Measurements from ENCODE around the gene CUBN. TPM values are rescaled to one million over a fixed set of nuclear protein-coding genes. Genes with fewer than 3 reads are reported as not detected.

CUBN gene
- total RNA-seq, 3 donors from 2014 or later: 0.31 to 1.9 (median 0.38) TPM

GRCh38 chr10:16929069-16929468, 200.5 kb downstream of the CUBN start:
- no peak for TF ChIP-seq CTCF (IDR thresholded peaks at IDR 0.05)
- no peaks in the 10 kb centered on the region for H3K4me1 ChIP-seq (ENCODE audit: low read depth)
- intact Hi-C loops (cut with DNase I, micrococcal nuclease): no loop called here
- no peak for DNase-seq
- H3K4me3 ChIP-seq: no peak overlapping the region
- no peaks in the 10 kb centered on the region for H3K36me3 ChIP-seq (ENCODE audit: low read depth)
- ATAC-seq: no peak
- no peaks in the 10 kb centered on the region for H3K9me3 ChIP-seq

- no peak for DNase-seq
Observed at GRCh38 chr10:16927546-16927945, 202.1 kb downstream of the CUBN start.

GRCh38 chr10:16923726-16924125, 205.9 kb downstream of the CUBN start:
- TF ChIP-seq CTCF (IDR thresholded peaks at IDR 0.05): no peak
- H3K36me3 ChIP-seq (ENCODE audit: low read depth): no peaks in the 10 kb centered on the region
- no peak overlapping the region for H3K4me3 ChIP-seq
- no peak for DNase-seq
- no peaks in the 10 kb centered on the region for H3K4me1 ChIP-seq (ENCODE audit: low read depth)
- no peak for ATAC-seq
- H3K9me3 ChIP-seq: no peaks in the 10 kb centered on the region
- intact Hi-C loops (cut with DNase I, micrococcal nuclease): no loop called here

More at GRCh38 chr10:16927546-16927945, 202.1 kb downstream of the CUBN start:
- no peak for TF ChIP-seq CTCF (IDR thresholded peaks at IDR 0.05)
- intact Hi-C loops (cut with DNase I, micrococcal nuclease): no loop called here
- Histone ChIP-seq H3K4me1 (ENCODE audit: low read depth) (no peaks in the 10 kb centered on the region), H3K9me3 (no peaks in the 10 kb centered on the region), H3K4me3 (no peak overlapping the region), H3K36me3 (ENCODE audit: low read depth) (no peaks in the 10 kb centered on the region)
- no peak for ATAC-seq

- DNase-seq: no peak
- no peak overlapping the region for H3K4me3 ChIP-seq
- no peaks in the 10 kb centered on the region for H3K4me1 ChIP-seq (ENCODE audit: low read depth)
- no peaks in the 10 kb centered on the region for H3K36me3 ChIP-seq (ENCODE audit: low read depth)
- ATAC-seq: no peak
- intact Hi-C loops (cut with DNase I, micrococcal nuclease): no loop called here
- H3K9me3 ChIP-seq: no peaks in the 10 kb centered on the region
- no peak for TF ChIP-seq CTCF (IDR thresholded peaks at IDR 0.05)
Observed at GRCh38 chr10:16923309-16923708, 206.3 kb downstream of the CUBN start.

- TF ChIP-seq CTCF (IDR thresholded peaks at IDR 0.05): no peak
- H3K4me1 ChIP-seq (ENCODE audit: low read depth): no peaks in the 10 kb centered on the region
- no peak overlapping the region for H3K4me3 ChIP-seq
- intact Hi-C loops (cut with DNase I, micrococcal nuclease): no loop called here
- H3K9me3 ChIP-seq: no peaks in the 10 kb centered on the region
- DNase-seq: no peak
- H3K36me3 ChIP-seq (ENCODE audit: low read depth): no peaks in the 10 kb centered on the region
- no peak for ATAC-seq
Observed at GRCh38 chr10:16919121-16919982, 210.3 kb downstream of the CUBN start.

All from mucosa of descending colon (tissue), 3 donors.